ENCODE measurements around the gene PLCH2.

Gene PLCH2

GRCh38 chr1:2477309-2477708 lies 1.2 kb downstream of the PLCH2 start:
- DNase-seq (ENCODE audit: low read depth in 2 of 2) = no peak

GRCh38 chr1:2477791-2478499 lies 1.9 kb downstream of the PLCH2 start:
- no peak for DNase-seq (ENCODE audit: low read depth in 2 of 2)

DNA sequence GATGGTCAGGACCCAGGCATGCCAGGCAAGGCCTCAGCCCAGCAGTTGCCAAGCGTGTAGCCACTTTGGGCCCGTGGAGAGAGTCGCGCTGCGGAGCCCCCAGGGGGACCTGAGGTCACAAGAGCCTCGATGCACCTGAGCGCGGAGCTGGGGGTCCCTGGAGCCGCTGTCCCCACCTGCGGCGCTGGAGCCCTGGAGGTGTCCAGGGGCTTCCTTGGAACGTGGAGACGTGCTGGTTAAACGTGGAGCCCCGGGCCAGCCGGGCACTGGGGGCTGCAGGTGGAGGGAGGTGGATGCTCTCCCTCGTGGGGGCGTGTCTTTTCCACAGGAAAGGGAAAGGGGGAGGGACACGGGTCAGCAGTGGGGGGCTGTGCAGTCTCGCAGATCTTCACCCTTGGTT lies 3.1 kb downstream of the PLCH2 start:
- DNase-seq (ENCODE audit: low read depth in 2 of 2) = no peak

GRCh38 chr1:2479618-2480017 lies 3.5 kb downstream of the PLCH2 start:
- no peak for DNase-seq (ENCODE audit: low read depth in 2 of 2)

DNA sequence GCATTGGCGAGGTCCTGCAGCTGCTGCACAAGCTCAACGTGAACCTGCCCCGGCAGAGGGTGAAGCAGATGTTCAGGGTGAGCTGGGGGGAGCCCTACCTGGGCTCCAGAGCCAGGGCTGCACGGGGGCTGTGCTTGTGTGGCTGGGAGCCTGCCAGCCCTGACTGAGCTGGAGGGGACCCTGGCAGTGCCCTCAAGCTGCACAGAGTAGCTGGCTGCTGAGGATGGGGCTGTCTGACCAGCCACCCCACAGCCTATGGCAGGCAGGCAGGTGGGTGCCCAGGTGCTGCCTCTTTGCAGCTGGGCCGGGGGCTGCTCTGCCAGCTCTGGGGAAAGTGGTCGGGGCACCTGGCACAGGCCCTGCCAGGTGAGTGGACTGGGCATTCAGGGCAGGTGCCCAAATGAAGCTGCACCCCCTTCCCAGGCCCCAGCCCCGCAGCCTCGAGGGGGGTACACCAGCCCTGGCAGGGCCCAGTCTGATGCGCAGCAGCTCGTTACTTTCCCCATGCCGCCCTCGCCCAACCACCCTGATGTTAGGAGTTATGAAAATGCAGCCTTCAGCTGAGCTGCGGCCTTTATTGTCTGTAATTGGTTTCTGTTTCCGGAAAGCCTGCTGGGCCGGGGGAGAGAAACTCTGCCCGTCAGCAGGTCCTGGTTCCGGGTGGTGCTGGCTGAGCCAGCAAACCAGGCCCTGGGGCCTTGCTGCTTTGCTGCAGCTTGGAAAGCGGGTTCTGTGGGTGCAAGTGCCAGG lies 4.3 kb downstream of the PLCH2 start:
- DNase-seq (ENCODE audit: low read depth in 2 of 2) = no peak

DNA sequence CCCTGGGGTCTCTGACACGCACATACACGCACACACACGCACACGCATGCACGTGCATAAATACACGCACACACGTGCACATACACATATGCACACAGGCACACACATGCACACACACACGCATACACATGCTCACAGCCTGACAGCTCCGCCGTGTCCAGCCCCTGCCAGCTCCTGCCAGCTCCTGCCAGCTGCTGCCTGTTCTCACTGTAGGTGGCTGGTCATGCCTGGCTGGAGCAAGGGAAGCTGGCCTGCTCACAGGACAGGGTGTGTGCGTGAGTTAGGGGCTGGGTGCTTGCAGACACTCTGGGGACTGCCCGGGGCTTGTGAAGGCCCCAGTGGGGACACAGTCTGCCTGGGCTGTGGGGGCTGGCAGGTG lies 4.9 kb downstream of the PLCH2 start:
- no peak for DNase-seq (ENCODE audit: low read depth in 2 of 2)

DNA sequence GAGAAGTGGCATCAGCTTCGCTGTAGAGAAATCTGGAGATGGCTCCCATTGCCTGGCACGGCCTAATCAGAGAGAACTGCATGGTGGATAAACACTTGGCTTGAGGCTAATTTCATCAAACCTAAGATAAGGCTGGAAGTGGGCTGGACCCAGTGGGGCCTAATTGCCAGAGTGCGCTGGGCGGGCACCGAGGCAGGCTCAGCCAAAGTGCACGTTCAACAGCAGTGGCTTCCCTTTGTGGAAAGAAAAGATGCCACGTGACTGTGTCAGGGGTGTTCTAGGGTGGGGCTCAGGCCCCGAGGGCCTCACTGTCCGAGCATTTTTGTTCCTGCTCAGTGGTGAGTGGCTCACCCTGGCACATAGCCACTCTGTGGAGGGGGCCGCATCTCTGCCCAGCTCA lies 5.8 kb downstream of the PLCH2 start:
- DNase-seq (ENCODE audit: low read depth in 2 of 2) = no peak

GRCh38 chr1:2482588-2482987 lies 6.5 kb downstream of the PLCH2 start:
- no peak for DNase-seq (ENCODE audit: low read depth in 2 of 2)

DNA sequence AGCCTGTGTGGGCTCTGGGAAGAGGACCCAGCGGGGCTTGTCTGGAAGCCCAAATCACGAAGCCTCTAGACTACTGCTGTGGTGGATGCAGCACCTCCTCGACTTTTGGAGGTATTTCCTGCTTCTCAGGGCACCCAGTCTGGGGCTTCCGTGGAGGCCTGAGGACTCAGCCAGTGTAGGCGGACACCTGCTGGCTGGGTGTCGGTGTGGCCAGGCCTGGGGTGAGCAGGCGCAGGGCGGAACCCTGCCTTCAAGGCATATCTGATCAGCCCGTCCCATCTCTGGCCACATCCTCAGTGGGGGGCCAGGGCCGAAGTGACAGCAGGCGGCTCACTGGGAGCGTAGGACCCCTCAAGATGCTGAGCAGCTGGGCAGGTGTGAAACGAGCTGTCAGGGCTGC lies 6.9 kb downstream of the PLCH2 start:
- no peak for DNase-seq (ENCODE audit: low read depth in 2 of 2)

DNA sequence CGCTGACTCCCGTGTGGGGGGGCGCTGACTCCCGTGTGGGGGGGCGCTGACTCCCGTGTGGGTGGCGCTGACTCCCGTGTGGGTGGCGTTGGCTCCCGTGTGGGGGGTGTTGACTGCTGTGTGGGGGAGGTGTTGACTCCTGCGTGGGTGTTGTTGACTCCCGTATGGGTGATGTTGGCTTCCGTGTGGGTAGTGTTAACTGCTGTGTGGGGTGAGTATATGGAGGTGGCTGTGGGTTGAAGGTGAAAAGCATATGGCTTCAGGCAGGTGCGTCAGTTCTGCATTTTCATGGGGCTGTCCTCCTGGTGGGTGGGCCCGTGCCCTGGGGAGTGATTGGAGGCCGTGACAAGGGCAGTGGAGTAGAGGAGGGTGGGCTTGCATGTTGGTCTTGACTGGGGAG lies 7.9 kb downstream of the PLCH2 start:
- no peak for DNase-seq (ENCODE audit: low read depth in 2 of 2)

DNA sequence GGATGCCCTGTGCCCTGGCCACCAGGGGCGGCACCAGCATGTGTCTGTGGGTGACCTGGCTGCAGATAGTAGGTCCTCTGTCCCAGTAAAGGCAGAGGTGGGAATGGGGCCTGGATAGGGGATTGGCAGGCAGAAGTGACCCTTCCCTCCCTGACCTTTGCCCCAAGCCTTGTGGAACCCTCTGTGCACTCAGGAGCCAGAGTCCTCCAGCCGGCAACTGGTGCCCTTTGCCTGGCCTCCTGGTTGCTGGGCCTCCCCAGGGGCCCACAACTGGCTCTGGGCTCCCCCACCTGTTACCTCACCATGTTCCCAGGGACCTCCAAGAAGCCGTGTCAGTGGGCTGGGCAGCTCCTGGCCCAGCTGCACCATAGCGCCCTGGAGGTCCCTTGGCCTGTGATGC lies 10.0 kb downstream of the PLCH2 start:
- DNase-seq (ENCODE audit: low read depth in 2 of 2) = no peak

DNA sequence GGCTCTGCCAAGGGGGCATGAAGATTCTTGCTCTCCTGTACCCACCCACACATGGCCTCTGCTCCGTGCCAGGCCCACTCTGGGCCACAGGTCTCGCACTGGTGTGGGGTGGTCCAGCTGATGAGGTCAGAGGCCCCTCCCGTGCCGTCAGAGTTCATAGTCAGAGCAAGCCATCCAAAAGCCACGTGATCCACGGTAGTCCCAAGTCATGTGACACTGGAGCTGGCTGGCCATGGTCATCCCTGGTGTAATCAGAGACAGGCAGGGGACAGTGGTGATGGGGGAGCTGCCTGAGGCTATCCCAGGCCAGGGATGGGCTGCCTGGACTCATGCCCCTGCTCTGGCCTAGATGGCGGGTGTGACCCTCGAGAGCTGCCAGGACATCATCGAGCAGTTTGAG lies 10.5 kb downstream of the PLCH2 start:
- DNase-seq (ENCODE audit: low read depth in 2 of 2) = no peak

- DNase-seq (ENCODE audit: low read depth in 2 of 2) = no peak
Measured at GRCh38 chr1:2488688-2489087, 12.6 kb downstream of the PLCH2 start.

DNA sequence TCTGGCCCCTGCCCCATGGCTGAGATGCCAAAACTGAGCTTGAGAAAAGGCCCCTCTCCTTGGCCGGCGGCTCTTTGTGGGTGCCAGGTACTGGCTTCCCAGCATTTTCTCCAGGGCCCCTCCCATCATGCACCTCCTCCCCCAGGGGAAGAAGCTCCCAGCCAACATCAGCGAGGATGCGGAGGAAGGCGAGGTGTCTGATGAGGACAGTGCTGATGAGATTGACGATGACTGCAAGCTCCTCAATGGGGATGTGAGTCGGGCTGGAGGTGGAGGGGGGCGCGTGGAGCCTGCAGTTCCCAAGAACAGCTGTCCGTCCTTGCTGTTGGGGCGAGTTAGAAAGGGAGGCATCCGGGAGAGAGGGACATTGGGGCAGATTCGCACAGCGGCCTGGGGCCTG lies 13.5 kb downstream of the PLCH2 start:
- DNase-seq (ENCODE audit: low read depth in 2 of 2) = no peak

- no peak for DNase-seq (ENCODE audit: low read depth in 2 of 2)
Measured at GRCh38 chr1:2492091-2492490, 16.0 kb downstream of the PLCH2 start.

- no peak for DNase-seq (ENCODE audit: low read depth in 2 of 2)
Measured at GRCh38 chr1:2493218-2493617, 17.1 kb downstream of the PLCH2 start.

DNA sequence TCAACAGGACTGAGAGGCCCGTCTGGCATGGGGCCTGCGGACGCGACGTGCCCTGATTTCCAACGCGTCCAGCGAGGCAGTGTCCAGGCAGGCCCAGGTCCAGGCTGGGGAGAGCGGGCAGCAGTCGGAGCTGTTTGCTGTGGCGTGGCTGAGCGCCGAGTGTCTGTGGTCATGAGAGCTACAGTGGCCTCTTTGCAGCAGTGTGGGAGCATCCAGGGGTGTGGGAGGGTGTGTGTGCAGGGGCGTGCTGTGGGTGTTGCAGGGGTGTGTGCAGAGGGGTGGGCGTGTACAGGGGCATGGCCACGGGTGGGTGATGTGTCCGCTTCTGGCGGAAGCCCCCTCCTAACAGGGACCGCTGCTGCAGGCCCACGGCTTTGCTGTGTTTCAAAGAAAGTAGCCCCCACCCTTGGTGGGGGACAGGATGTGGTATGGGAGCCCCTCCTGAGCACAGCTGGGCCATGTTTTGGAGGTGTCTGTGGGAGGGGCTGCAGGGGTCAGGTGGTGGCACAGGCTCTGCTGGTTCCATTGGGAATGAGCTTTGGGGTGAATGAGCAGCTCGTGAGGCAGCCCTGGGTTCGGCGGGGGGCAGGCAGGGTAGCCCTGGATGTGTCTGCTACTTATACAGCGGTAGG lies 17.7 kb downstream of the PLCH2 start:
- no peak for DNase-seq (ENCODE audit: low read depth in 2 of 2)

- no peak for DNase-seq (ENCODE audit: low read depth in 2 of 2)
Measured at GRCh38 chr1:2494323-2494693, 18.2 kb downstream of the PLCH2 start.

- no peak for DNase-seq (ENCODE audit: low read depth in 2 of 2)
Measured at GRCh38 chr1:2495026-2495425, 18.9 kb downstream of the PLCH2 start.

- DNase-seq (ENCODE audit: low read depth in 2 of 2) = no peak
Measured at GRCh38 chr1:2495546-2495945, 19.5 kb downstream of the PLCH2 start.

- DNase-seq (ENCODE audit: low read depth in 2 of 2) = no peak
Measured at GRCh38 chr1:2496087-2496622, 20.1 kb downstream of the PLCH2 start.

DNA sequence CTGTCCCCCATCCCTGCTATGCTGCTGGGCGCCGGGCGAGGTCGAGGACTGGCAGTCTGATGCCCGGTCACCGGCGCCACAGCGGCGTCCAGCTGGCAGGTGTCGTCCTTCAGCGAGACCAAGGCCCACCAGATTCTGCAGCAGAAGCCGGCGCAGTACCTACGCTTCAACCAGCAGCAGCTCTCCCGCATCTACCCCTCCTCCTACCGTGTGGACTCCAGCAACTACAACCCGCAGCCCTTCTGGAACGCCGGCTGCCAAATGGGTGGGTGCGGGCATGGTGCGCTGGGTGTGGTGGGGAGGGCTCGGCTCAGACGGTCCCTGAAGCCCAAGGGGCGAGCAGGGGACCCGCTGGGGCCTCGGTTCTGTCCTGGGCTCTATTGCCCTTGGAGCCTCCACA lies 20.7 kb downstream of the PLCH2 start:
- no peak for DNase-seq (ENCODE audit: low read depth in 2 of 2)

GRCh38 chr1:2497891-2498290 lies 21.8 kb downstream of the PLCH2 start:
- DNase-seq (ENCODE audit: low read depth in 2 of 2) = no peak

Measured in fibroblast of skin of left biceps (primary cell).